ENCODE measurements around the gene PIGN.

The PIGN gene

GRCh38 chr18:62105376-62105775 is 81.5 kb downstream of the PIGN start:
- H3K9me3 ChIP-seq (ENCODE audit: insufficient read depth, low read length, severe bottlenecking) = no peaks in the 10 kb centered on the region
- DNase-seq = no peak
- no peak for TF ChIP-seq EZH2 (IDR thresholded peaks at IDR 0.05; ENCODE audit: borderline replicate concordance, low read depth, low read length, severe bottlenecking)
- TF ChIP-seq CTCF (IDR thresholded peaks at IDR 0.05; ENCODE audit: borderline replicate concordance, extremely low read depth, low read length, poor library complexity, severe bottlenecking) = no peak
- no peak overlapping the region for H2AFZ ChIP-seq (ENCODE audit: low read depth, low read length)
- no peak overlapping the region for H3K4me2 ChIP-seq (ENCODE audit: insufficient read depth, low read length)
- no peak for ATAC-seq (ENCODE audit: insufficient read depth, low read depth)
- no peaks in the 10 kb centered on the region for H3K4me1 ChIP-seq (ENCODE audit: insufficient read depth, low read length)
- peaks cover 12% of the 10 kb centered on the region; the same call in 1 of the 2 replicates for H3K36me3 ChIP-seq (ENCODE audit: insufficient read depth, low read length)
- H3K27me3 ChIP-seq (ENCODE audit: insufficient read depth, low read length, poor library complexity) = no peaks in the 10 kb centered on the region
- H3K9ac ChIP-seq (ENCODE audit: low read depth, low read length) = no peak overlapping the region
- H3K79me2 ChIP-seq (ENCODE audit: insufficient read depth, low read length) = no peaks in the 10 kb centered on the region
- no peaks in the 10 kb centered on the region for H4K20me1 ChIP-seq (ENCODE audit: insufficient read depth, low read length)
- no peak overlapping the region for H3K27ac ChIP-seq (ENCODE audit: low read length)
- H3K4me3 ChIP-seq (ENCODE audit: low read depth in 1 of 2, low read length in 2 of 2) = no peak overlapping the region

GRCh38 chr18:62102221-62102620 is 84.6 kb downstream of the PIGN start:
- H3K9me3 ChIP-seq (ENCODE audit: insufficient read depth, low read length, severe bottlenecking) = no peaks in the 10 kb centered on the region
- DNase-seq (no peak), ATAC-seq (ENCODE audit: insufficient read depth, low read depth) (no peak)
- H3K4me3 ChIP-seq (ENCODE audit: low read depth in 1 of 2, low read length in 2 of 2) = no peak overlapping the region
- no peaks in the 10 kb centered on the region for H3K4me1 ChIP-seq (ENCODE audit: insufficient read depth, low read length)
- H3K4me2 ChIP-seq (ENCODE audit: insufficient read depth, low read length) = no peak overlapping the region
- H3K36me3 ChIP-seq (ENCODE audit: insufficient read depth, low read length) = peaks cover 35% of the 10 kb centered on the region
- H3K27me3 ChIP-seq (ENCODE audit: insufficient read depth, low read length, poor library complexity) = no peaks in the 10 kb centered on the region
- H3K79me2 ChIP-seq (ENCODE audit: insufficient read depth, low read length) = no peaks in the 10 kb centered on the region
- TF ChIP-seq EZH2 (IDR thresholded peaks at IDR 0.05; ENCODE audit: borderline replicate concordance, low read depth, low read length, severe bottlenecking) = no peak
- no peak for TF ChIP-seq CTCF (IDR thresholded peaks at IDR 0.05; ENCODE audit: borderline replicate concordance, extremely low read depth, low read length, poor library complexity, severe bottlenecking)
- H3K9ac ChIP-seq (ENCODE audit: low read depth, low read length) = no peak overlapping the region
- no peak overlapping the region for H3K27ac ChIP-seq (ENCODE audit: low read length)
- H2AFZ ChIP-seq (ENCODE audit: low read depth, low read length) = no peak overlapping the region
- H4K20me1 ChIP-seq (ENCODE audit: insufficient read depth, low read length) = no peaks in the 10 kb centered on the region

- no peaks in the 10 kb centered on the region for H3K79me2 ChIP-seq (ENCODE audit: insufficient read depth, low read length)
- no peaks in the 10 kb centered on the region for H3K4me1 ChIP-seq (ENCODE audit: insufficient read depth, low read length)
- H3K27ac ChIP-seq (ENCODE audit: low read length) = no peak overlapping the region
- DNase-seq (no peak), ATAC-seq (ENCODE audit: insufficient read depth, low read depth) (no peak)
- TF ChIP-seq EZH2 (IDR thresholded peaks at IDR 0.05; ENCODE audit: borderline replicate concordance, low read depth, low read length, severe bottlenecking) (no peak), CTCF (IDR thresholded peaks at IDR 0.05; ENCODE audit: borderline replicate concordance, extremely low read depth, low read length, poor library complexity, severe bottlenecking) (no peak)
- no peak overlapping the region for H2AFZ ChIP-seq (ENCODE audit: low read depth, low read length)
- H3K4me2 ChIP-seq (ENCODE audit: insufficient read depth, low read length) = no peak overlapping the region
- H3K9ac ChIP-seq (ENCODE audit: low read depth, low read length) = no peak overlapping the region
- peaks cover 31% of the 10 kb centered on the region for H3K36me3 ChIP-seq (ENCODE audit: insufficient read depth, low read length)
- H3K4me3 ChIP-seq (ENCODE audit: low read depth in 1 of 2, low read length in 2 of 2) = no peak overlapping the region
- no peaks in the 10 kb centered on the region for H3K9me3 ChIP-seq (ENCODE audit: insufficient read depth, low read length, severe bottlenecking)
- no peaks in the 10 kb centered on the region for H3K27me3 ChIP-seq (ENCODE audit: insufficient read depth, low read length, poor library complexity)
- no peaks in the 10 kb centered on the region for H4K20me1 ChIP-seq (ENCODE audit: insufficient read depth, low read length)
Measured at GRCh38 chr18:62101321-62101721, 85.5 kb downstream of the PIGN start.

GRCh38 chr18:62098960-62099359 is 87.9 kb downstream of the PIGN start:
- H2AFZ ChIP-seq (ENCODE audit: low read depth, low read length) = no peak overlapping the region
- TF ChIP-seq EZH2 (IDR thresholded peaks at IDR 0.05; ENCODE audit: borderline replicate concordance, low read depth, low read length, severe bottlenecking) = no peak
- H3K9me3 ChIP-seq (ENCODE audit: insufficient read depth, low read length, severe bottlenecking) = no peaks in the 10 kb centered on the region
- H3K27ac ChIP-seq (ENCODE audit: low read length) = no peak overlapping the region
- H3K36me3 ChIP-seq (ENCODE audit: insufficient read depth, low read length) = peaks cover 30% of the 10 kb centered on the region
- ATAC-seq (ENCODE audit: insufficient read depth, low read depth) = no peak
- H3K4me2 ChIP-seq (ENCODE audit: insufficient read depth, low read length) = no peak overlapping the region
- no peaks in the 10 kb centered on the region for H3K4me1 ChIP-seq (ENCODE audit: insufficient read depth, low read length)
- no peaks in the 10 kb centered on the region for H4K20me1 ChIP-seq (ENCODE audit: insufficient read depth, low read length)
- no peaks in the 10 kb centered on the region for H3K79me2 ChIP-seq (ENCODE audit: insufficient read depth, low read length)
- H3K4me3 ChIP-seq (ENCODE audit: low read depth in 1 of 2, low read length in 2 of 2) = no peak overlapping the region
- no peak overlapping the region for H3K9ac ChIP-seq (ENCODE audit: low read depth, low read length)
- DNase-seq = no peak
- H3K27me3 ChIP-seq (ENCODE audit: insufficient read depth, low read length, poor library complexity) = no peaks in the 10 kb centered on the region
